DMS 273 (cell line): Measurements from ENCODE around the gene LMF1.
"Not testable (repeated sequence)": the region's sequence is repeated elsewhere in the genome, so short reads cannot be mapped to it uniquely, and the experiment has no call there.

Experiments used
- DNase-seq: peaks from one replicate; lab custom pipeline; 2025; ENCODE audit not compliant: unreplicated experiment; lab: John Stamatoyannopoulos, UW

LMF1 gene

GRCh38 chr16:972316-973002 lies 1.7 kb upstream of the LMF1 start:
- no peak for DNase-seq

- DNase-seq, result no peak
These were observed 1.2 kb upstream of the LMF1 start for GRCh38 chr16:971981-972315.

GRCh38 chr16:971582-971905 lies 760 bp upstream of the LMF1 start:
- no peak for DNase-seq

GRCh38 chr16:970386-970765 lies 408 bp downstream of the LMF1 start:
- DNase-seq, result no peak

- peak; percentile 56 for DNase-seq
These were observed 1.0 kb downstream of the LMF1 start for GRCh38 chr16:969508-970385.

GRCh38 chr16:968620-969019 lies 2.2 kb downstream of the LMF1 start:
- no peak for DNase-seq

GRCh38 chr16:967546-968295 lies 3.1 kb downstream of the LMF1 start:
- no peak for DNase-seq

- DNase-seq, result no peak
These were observed 3.7 kb downstream of the LMF1 start for GRCh38 chr16:967077-967541.

- no peak for DNase-seq
These were observed 4.3 kb downstream of the LMF1 start for GRCh38 chr16:966505-966904.

GRCh38 chr16:966035-966434 lies 4.7 kb downstream of the LMF1 start:
- no peak for DNase-seq

GRCh38 chr16:965487-965886 lies 5.3 kb downstream of the LMF1 start:
- no peak for DNase-seq

GRCh38 chr16:965036-965395 lies 5.8 kb downstream of the LMF1 start:
- no peak for DNase-seq

- no peak for DNase-seq
These were observed 6.3 kb downstream of the LMF1 start for GRCh38 chr16:964356-965035.

- no peak for DNase-seq
These were observed 6.9 kb downstream of the LMF1 start for GRCh38 chr16:963913-964312.

- no peak for DNase-seq
These were observed 7.6 kb downstream of the LMF1 start for GRCh38 chr16:962901-963814.

GRCh38 chr16:962366-962765 lies 8.4 kb downstream of the LMF1 start:
- no peak for DNase-seq

GRCh38 chr16:959232-960040 lies 11.3 kb downstream of the LMF1 start:
- DNase-seq, result no peak

- not testable (repeated sequence) for DNase-seq
These were observed 15.0 kb downstream of the LMF1 start for GRCh38 chr16:955766-956165.

GRCh38 chr16:953818-954217 lies 17.0 kb downstream of the LMF1 start:
- DNase-seq, result not testable (repeated sequence)

- DNase-seq, result no peak
These were observed 18.5 kb downstream of the LMF1 start for GRCh38 chr16:952321-952720.
